Activated CD4-positive, alpha-beta T cell treated with anti-CD3 and anti-CD28 coated beads, Interleukin-2, amount 10 ng/mL, durations not matched to agents 24 days and 14 days (primary cell): Measurements from ENCODE around the gene STIM2. TPM values are rescaled to one million over a fixed set of nuclear protein-coding genes. Genes with fewer than 3 reads are reported as not detected.
"Not testable (repeated sequence)": the region's sequence is repeated elsewhere in the genome, so short reads cannot be mapped to it uniquely, and the experiment has no call there.

ENCODE experiments used
- DNase-seq: peaks from one replicate; pipeline ENCODE4 v3.0.0; 2022
- H3K27ac Mint-ChIP-seq: one replicate; pipeline ENCODE4 v1.8.0; 2022; ENCODE audit warnings: mild to moderate bottlenecking, mixed read lengths
- H3K27me3 Mint-ChIP-seq: one replicate; pipeline ENCODE4 v1.8.0; 2022; ENCODE audit warnings: mixed read lengths
- H3K36me3 Mint-ChIP-seq: one replicate; pipeline ENCODE4 v1.8.0; 2022; ENCODE audit warnings: low read depth, mild to moderate bottlenecking, mixed read lengths
- H3K4me1 Mint-ChIP-seq: one replicate; pipeline ENCODE4 v1.8.0; 2021; ENCODE audit warnings: mixed read lengths
- H3K4me3 Mint-ChIP-seq: one replicate; pipeline ENCODE4 v1.8.0; 2022; ENCODE audit warnings: mild to moderate bottlenecking, moderate library complexity, mixed read lengths
- H3K9me3 Mint-ChIP-seq: one replicate; pipeline ENCODE4 v1.8.0; 2021; ENCODE audit warnings: mixed read lengths
- intact Hi-C: fragments of 100-400 bp; cut with micrococcal nuclease; formaldehyde crosslinking; loops from one replicate; pipeline ENCODE4 v1.15.1; 2023
- total RNA-seq: library from RNA; stranded (reverse); gene quantifications from 2 replicates; pipeline ENCODE4 v1.2.3, GENCODE V29; 2022

Gene STIM2
- total RNA-seq, 1 donor from 2014 or later, result 46.0 TPM

DNA sequence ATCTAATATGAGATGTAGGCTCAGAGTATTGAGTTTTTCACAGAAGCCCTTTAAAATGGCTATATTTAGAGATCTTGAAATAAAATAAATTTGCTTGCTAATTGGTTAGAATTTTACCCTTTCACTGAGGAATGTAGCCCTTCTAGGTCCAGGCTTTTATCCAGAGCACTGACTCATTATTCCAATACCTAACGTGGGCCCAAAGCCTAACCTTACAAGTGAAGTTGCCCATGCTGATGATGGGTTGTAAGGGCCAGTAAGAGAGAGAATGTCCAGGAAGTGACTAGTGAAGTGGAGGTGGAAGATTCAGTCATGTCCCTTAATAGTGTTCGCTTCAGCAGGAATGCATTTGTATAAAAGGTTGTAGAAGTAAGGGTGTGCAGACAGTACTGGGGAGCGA, 155.9 kb downstream of the STIM2 start:
- intact Hi-C loops, result no loop called here
- no peaks in the 10 kb centered on the region for H3K9me3 Mint-ChIP-seq
- no peak for DNase-seq
- H3K36me3 Mint-ChIP-seq, result peaks cover 39% of the 10 kb centered on the region
- peaks cover 12% of the 10 kb centered on the region for H3K4me1 Mint-ChIP-seq
- H3K27me3 Mint-ChIP-seq, result no peaks in the 10 kb centered on the region
- H3K27ac Mint-ChIP-seq, result no peak overlapping the region
- no peak overlapping the region for H3K4me3 Mint-ChIP-seq

DNA sequence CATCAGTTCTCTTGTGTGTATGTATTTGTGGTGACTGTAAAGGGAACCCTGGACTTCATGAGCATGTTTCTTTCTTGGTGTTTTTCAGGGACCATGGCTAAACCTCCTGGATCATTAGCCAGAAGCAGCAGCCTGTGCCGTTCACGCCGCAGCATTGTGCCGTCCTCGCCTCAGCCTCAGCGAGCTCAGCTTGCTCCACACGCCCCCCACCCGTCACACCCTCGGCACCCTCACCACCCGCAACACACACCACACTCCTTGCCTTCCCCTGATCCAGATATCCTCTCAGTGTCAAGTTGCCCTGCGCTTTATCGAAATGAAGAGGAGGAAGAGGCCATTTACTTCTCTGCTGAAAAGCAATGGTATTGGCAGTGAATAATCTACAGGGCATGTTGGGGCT, 157.0 kb downstream of the STIM2 start:
- Mint-ChIP-seq H3K4me1 (peaks cover 12% of the 10 kb centered on the region), H3K4me3 (no peak overlapping the region), H3K9me3 (no peaks in the 10 kb centered on the region), H3K27me3 (no peaks in the 10 kb centered on the region), H3K36me3 (peaks cover 44% of the 10 kb centered on the region), H3K27ac (no peak overlapping the region)
- no peak for DNase-seq
- intact Hi-C loops, result no loop called here

DNA sequence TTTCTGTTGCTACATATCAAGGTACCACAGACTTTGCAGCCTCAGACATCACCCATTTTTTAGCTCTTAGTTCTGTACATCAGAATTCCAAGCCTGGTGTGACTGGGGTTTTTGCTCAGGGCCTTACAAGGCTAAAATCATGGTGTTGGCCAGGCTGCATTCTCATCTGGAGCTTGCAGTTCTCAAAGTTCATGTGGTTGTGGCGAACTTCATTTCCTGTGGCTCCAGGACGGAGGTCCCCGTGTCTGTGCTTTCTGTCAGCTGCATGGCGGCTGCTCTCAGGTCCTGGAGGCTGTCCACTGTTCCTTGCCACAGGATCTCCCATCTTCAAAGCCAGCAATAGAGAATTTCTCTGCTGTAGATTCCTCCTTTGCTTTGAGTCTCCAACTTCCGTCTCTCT, 157.4 kb downstream of the STIM2 start:
- intact Hi-C loops, result no loop called here
- H3K27me3 Mint-ChIP-seq, result no peaks in the 10 kb centered on the region
- no peak overlapping the region for H3K27ac Mint-ChIP-seq
- H3K4me1 Mint-ChIP-seq, result peaks cover 12% of the 10 kb centered on the region
- peaks cover 46% of the 10 kb centered on the region for H3K36me3 Mint-ChIP-seq
- no peak for DNase-seq
- H3K4me3 Mint-ChIP-seq, result no peak overlapping the region
- H3K9me3 Mint-ChIP-seq, result no peaks in the 10 kb centered on the region

DNA sequence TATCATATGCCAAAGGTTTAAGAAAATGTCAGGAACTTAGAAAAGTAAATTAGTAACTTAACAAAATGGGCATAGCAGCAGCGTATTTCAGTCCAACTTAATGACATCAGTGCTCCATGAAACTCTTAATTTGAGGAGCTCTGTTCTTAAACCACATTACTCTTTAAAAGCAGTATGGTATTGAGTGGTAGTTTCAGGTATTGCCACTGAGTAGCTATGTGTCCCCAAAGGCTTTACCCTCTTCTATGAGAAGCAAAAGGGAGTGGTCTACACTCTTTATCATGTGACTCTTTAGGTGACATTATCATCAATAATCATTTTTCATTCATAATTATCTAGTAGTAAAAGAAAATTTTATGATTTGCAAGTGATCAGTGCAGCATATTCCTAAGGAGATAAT, 158.3 kb downstream of the STIM2 start:
- intact Hi-C loops, result no loop called here
- no peak overlapping the region for H3K27ac Mint-ChIP-seq
- peaks cover 52% of the 10 kb centered on the region for H3K36me3 Mint-ChIP-seq
- no peak for DNase-seq
- H3K4me1 Mint-ChIP-seq, result peaks cover 12% of the 10 kb centered on the region
- no peaks in the 10 kb centered on the region for H3K27me3 Mint-ChIP-seq
- H3K4me3 Mint-ChIP-seq, result no peak overlapping the region
- H3K9me3 Mint-ChIP-seq, result no peaks in the 10 kb centered on the region

DNA sequence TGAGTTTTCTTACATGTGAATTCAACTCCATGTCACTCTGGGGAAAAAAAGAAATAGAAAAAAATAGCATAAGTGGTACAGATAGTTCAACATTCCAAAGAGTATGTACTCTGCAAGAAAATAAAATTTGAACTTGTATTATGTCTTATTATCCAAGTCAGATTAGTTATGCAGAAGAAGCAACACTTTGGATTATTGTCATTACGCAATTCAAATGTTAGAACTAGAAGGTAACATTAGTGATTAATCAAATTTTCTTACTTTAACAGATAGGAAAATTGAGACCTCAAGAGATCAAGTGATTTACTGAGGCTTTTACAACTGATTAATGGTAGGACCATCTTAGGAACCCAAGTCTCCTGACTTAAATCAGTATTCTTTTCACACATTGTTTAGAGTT, 159.1 kb downstream of the STIM2 start:
- H3K9me3 Mint-ChIP-seq, result no peaks in the 10 kb centered on the region
- H3K4me3 Mint-ChIP-seq, result no peak overlapping the region
- intact Hi-C loops, result no loop called here
- peaks cover 55% of the 10 kb centered on the region for H3K36me3 Mint-ChIP-seq
- no peaks in the 10 kb centered on the region for H3K27me3 Mint-ChIP-seq
- no peak for DNase-seq
- H3K27ac Mint-ChIP-seq, result no peak overlapping the region
- H3K4me1 Mint-ChIP-seq, result peaks cover 12% of the 10 kb centered on the region

DNA sequence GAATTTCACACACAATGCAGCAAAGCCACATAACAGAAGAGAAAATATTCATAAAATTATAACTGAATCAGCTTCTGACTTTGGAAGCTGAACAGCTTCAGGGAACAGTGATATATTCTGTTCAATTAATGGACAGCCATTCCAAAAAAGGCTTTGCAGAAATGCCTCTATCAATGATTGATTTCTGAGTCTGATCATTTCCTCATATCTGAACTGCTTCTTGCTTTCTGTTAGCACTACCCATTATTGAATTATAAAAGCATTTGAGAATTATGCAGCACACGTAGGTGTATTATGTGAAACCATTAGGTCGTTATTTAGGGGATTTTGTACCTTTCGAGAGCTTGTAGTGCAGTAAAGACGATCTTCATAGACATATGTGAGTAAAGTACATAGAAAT, 159.6 kb downstream of the STIM2 start:
- DNase-seq, result no peak
- Mint-ChIP-seq H3K9me3 (no peaks in the 10 kb centered on the region), H3K27ac (peak overlapping the region; percentile 38), H3K4me1 (peaks cover 10% of the 10 kb centered on the region), H3K4me3 (no peak overlapping the region), H3K36me3 (peaks cover 53% of the 10 kb centered on the region), H3K27me3 (no peaks in the 10 kb centered on the region)
- intact Hi-C loops, result no loop called here

DNA sequence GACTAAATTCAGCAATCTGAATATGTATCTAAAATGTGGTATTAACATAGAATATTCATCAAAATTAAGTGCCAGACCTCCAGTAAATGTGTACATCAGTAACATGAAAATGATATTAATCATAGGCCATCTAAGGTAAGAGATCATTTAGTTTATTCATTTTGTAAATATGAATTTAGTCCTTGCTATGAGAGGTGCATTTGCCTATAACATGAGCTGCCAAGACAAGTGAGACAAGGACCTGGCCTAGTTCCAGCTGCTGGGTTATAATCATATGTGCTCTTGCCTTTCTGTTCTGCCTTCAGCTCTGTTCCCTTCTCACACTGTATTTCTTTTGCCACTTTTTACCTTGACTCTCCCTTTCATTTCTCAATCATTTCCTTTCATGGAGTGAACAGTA, 160.0 kb downstream of the STIM2 start:
- H3K36me3 Mint-ChIP-seq, result peaks cover 53% of the 10 kb centered on the region

DNA sequence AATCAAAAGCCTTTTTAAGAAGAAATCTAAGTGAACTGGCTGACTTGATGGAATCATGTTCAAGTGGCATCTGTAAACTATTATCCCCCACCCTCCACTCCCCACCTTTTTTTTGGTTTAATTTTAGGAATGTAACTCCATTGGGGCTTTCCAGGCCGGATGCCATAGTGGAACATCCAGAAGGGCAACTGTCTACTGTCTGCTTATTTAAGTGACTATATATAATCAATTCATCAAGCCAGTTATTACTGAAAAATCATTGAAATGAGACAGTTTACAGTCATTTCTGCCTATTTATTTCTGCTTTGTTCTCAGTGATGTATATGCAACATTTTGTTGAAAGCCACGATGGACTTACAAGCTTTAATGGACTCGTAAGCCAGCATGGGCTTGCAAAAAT, 162.3 kb downstream of the STIM2 start:
- Mint-ChIP-seq H3K36me3 (peaks cover 39% of the 10 kb centered on the region), H3K9me3 (no peaks in the 10 kb centered on the region), H3K4me3 (no peak overlapping the region), H3K27ac (no peak overlapping the region), H3K27me3 (no peaks in the 10 kb centered on the region), H3K4me1 (no peaks in the 10 kb centered on the region)
- no peak for DNase-seq
- intact Hi-C loops, result no loop called here

More for the DNA sequence above, 160.0 kb downstream of the STIM2 start:
- Mint-ChIP-seq H3K27me3 (no peaks in the 10 kb centered on the region), H3K4me1 (peaks cover 10% of the 10 kb centered on the region), H3K9me3 (no peaks in the 10 kb centered on the region), H3K27ac (no peak overlapping the region), H3K4me3 (no peak overlapping the region)
- intact Hi-C loops, result no loop called here
- DNase-seq, result no peak

DNA sequence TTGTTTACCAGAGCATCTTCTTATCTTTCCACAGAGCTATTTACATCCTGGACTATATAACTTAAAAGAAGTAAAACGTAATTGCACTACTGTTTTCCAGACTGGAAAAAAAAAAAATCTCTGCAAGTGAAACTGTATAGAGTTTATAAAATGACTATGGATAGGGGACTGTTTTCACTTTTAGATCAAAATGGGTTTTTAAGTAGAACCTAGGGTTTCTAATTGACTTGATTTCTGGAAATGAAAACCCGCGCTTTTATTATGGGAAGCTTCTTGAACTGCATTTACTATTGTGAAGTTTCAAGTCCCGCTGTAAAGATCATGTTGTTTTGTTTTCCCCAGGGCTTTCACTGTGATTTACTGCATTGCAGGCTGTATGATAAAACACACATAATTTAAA, 162.7 kb downstream of the STIM2 start:
- no peak for DNase-seq
- intact Hi-C loops, result no loop called here
- H3K36me3 Mint-ChIP-seq, result peaks cover 36% of the 10 kb centered on the region
- H3K27me3 Mint-ChIP-seq, result no peaks in the 10 kb centered on the region
- no peaks in the 10 kb centered on the region for H3K9me3 Mint-ChIP-seq
- no peak overlapping the region for H3K27ac Mint-ChIP-seq
- no peaks in the 10 kb centered on the region for H3K4me1 Mint-ChIP-seq
- H3K4me3 Mint-ChIP-seq, result no peak overlapping the region

DNA sequence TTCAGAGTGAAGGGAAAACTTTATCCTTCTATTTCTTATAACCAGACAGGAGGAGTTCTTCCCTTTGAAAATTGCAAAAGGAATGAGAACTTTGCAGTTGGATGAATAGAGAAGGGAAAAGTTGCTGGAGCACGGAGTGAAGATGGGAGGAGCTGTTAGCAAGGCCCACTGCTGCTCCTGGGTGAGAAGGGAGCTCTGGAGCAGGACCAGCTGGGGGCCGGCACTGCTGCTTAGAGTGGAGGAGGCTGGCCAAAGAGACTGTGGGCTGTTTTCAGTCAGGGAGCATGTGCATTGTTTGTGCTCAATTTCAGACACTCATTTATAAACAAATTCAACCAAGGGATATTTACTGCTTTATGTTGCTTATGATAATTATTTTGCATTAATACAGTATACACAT, 164.2 kb downstream of the STIM2 start:
- H3K36me3 Mint-ChIP-seq, result peaks cover 28% of the 10 kb centered on the region
- no peaks in the 10 kb centered on the region for H3K27me3 Mint-ChIP-seq
- no peak overlapping the region for H3K4me3 Mint-ChIP-seq
- no peak overlapping the region for H3K27ac Mint-ChIP-seq
- intact Hi-C loops, result no loop called here
- DNase-seq, result no peak
- H3K9me3 Mint-ChIP-seq, result no peaks in the 10 kb centered on the region
- H3K4me1 Mint-ChIP-seq, result no peaks in the 10 kb centered on the region

DNA sequence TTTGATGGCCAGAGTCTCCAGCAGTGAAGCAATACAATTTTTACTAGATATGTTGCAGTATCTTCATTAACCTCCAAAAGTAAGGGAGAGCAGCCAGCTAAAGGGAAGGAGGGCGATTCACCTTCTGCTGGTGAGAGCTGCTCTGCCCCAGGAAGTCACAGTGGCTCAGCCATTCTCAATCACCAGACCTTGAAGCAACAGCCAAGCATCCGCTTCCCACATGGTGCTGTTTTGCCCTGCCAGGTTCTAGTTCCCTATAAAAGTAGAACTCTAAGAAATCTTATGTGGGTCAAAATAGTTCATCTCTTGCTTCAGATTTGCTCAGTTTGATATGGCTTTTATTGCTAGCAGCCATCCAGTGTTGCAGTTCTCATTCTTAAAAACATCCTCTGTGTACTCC, 166.8 kb downstream of the STIM2 start:
- H3K27ac Mint-ChIP-seq, result no peak overlapping the region
- H3K27me3 Mint-ChIP-seq, result no peaks in the 10 kb centered on the region
- intact Hi-C loops, result no loop called here
- H3K36me3 Mint-ChIP-seq, result peaks cover 13% of the 10 kb centered on the region
- no peaks in the 10 kb centered on the region for H3K4me1 Mint-ChIP-seq
- H3K4me3 Mint-ChIP-seq, result no peak overlapping the region
- H3K9me3 Mint-ChIP-seq, result no peaks in the 10 kb centered on the region
- DNase-seq, result peak; percentile 52

DNA sequence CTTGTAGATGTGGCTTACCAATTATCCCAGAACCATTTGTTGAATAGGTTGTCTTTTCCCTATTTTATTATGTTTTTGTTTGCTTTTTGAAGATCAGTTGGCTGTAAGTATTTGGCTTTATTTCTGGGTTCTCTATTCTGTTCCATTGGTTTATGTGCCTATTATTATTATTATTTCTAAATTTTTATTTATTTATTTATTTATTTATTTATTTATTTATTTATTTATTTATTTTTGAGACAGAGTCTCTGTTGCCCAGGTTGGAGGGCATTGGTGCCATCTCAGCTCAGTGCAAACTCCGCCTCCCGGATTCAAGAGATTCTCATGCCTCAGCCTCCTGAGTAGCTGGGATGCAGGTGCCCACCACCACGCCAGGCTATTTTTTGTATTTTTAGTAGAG, 174.5 kb downstream of the STIM2 start:
- peaks cover 22% of the 10 kb centered on the region for H3K27me3 Mint-ChIP-seq
- H3K4me1 Mint-ChIP-seq, H3K27ac Mint-ChIP-seq, H3K9me3 Mint-ChIP-seq, intact Hi-C loops, DNase-seq, H3K36me3 Mint-ChIP-seq, H3K4me3 Mint-ChIP-seq: not testable (repeated sequence)

DNA sequence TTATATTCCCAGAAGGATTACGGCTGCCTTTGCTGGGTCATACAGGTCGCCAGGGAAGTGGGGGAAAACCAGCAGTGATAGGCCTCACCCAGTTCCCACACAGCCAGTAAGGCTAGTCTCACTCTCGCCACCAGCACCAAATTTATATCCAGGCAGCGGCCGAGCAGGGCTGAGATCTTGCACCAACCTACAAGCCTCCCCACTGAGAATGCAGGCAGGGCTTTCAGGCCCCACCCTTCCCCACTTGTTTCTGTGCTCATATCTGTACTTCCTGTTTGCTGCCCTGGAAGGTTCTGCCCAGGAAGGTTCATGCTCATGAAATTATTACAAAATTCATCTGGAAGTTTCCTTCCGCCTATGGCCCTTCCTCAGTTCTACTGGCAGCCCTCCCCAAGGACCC, 179.7 kb downstream of the STIM2 start:
- Mint-ChIP-seq H3K27me3 (peaks cover 27% of the 10 kb centered on the region), H3K4me1 (peaks cover 2% of the 10 kb centered on the region), H3K4me3 (no peak overlapping the region), H3K9me3 (peaks cover 8% of the 10 kb centered on the region), H3K27ac (no peak overlapping the region), H3K36me3 (no peaks in the 10 kb centered on the region)
- intact Hi-C loops, result no loop called here
- DNase-seq, result peak; percentile 50

DNA sequence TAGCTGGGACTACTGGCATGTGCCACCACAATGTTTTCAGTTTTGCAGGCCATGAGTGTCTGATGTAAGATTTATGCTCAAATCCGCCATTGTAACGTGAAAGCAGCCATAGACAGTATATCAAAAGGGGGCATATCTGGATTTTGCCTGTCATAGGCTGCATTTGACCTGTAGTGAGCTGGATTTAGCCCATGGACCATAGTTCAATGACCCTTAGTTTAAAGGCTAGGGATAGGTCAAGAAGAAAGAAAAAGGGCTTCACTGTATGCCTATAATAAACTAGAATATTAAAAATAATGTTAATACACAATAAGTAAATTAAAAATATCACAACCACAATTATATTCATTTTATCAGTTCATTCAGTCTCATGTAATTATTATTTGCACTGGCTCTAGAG, 181.8 kb downstream of the STIM2 start:
- Mint-ChIP-seq H3K27me3 (peaks cover 23% of the 10 kb centered on the region), H3K36me3 (no peaks in the 10 kb centered on the region), H3K27ac (no peak overlapping the region), H3K9me3 (peaks cover 3% of the 10 kb centered on the region), H3K4me3 (no peak overlapping the region), H3K4me1 (peaks cover 2% of the 10 kb centered on the region)
- DNase-seq, result no peak
- intact Hi-C loops, result no loop called here

DNA sequence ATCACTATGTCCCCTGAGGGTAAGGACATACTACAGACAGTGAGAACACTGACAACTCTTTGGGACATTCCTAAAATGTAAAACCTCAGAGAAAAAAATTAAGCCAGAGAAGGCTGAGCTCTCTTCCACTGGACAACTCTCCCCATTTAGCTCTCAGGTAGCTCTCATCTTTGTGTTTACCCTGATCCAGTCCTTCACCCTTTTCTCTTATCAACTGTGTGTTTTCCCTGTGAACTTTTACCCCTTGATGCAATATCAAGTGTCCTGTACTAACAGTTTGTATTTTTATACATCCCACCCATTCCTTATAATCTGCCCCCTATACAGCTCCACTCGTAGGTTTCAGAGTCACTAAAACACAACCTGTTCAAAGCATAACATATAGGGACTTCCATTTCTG, 182.6 kb downstream of the STIM2 start:
- peaks cover 21% of the 10 kb centered on the region for H3K27me3 Mint-ChIP-seq
- no peak overlapping the region for H3K27ac Mint-ChIP-seq
- peaks cover 3% of the 10 kb centered on the region for H3K4me1 Mint-ChIP-seq
- H3K36me3 Mint-ChIP-seq, result no peaks in the 10 kb centered on the region
- intact Hi-C loops, result no loop called here
- no peaks in the 10 kb centered on the region for H3K9me3 Mint-ChIP-seq
- no peak overlapping the region for H3K4me3 Mint-ChIP-seq
- no peak for DNase-seq
